Fibroblast of lung (primary cell): ENCODE data around the gene PCDHB14.
"Not testable (repeated sequence)": the region's sequence is repeated elsewhere in the genome, so short reads cannot be mapped to it uniquely, and the experiment has no call there.

Experiments used
- CTCF ChIP-seq, 2 donors: IDR thresholded peaks in 1 of 2; conservative IDR thresholded peaks in 1 of 2; 1 replicate in 1 of 2; 2 replicates in 1 of 2; pipeline ENCODE4 v1.5.1; 2011 to 2012; ENCODE audit warnings: low read length in 2 of 2, control low read depth in 1 of 2, inconsistent platforms in 1 of 2, low read depth in 1 of 2, mild to moderate bottlenecking in 1 of 2
- EZH2 ChIP-seq: IDR thresholded peaks from 2 replicates; pipeline ENCODE4 v1.5.1; 2012; ENCODE audit warnings: low read length, control low read depth, mild to moderate bottlenecking; ENCODE audit errors: missing control alignments

GRCh38 chr5:141174291-141175104 lies 48.6 kb upstream of the PCDHB14 start:
- not testable (repeated sequence) for TF ChIP-seq CTCF (conservative IDR thresholded peaks at IDR 0.05 in 1 of 2, IDR thresholded peaks at IDR 0.05 in 1 of 2; ENCODE audit: low read depth in 1 of 2, low read length in 2 of 2); EZH2
